ENCODE measurements around the gene INO80.
"Not testable (repeated sequence)": the region's sequence is repeated elsewhere in the genome, so short reads cannot be mapped to it uniquely, and the experiment has no call there.

The INO80 gene

GRCh38 chr15:40955141-40955903, 160.8 kb downstream of the INO80 start:
- no peak overlapping the region for H2AFZ ChIP-seq (ENCODE audit: low read length)
- no peak overlapping the region for H3K4me2 ChIP-seq (ENCODE audit: low read depth, low read length, poor library complexity, severe bottlenecking)
- no peaks in the 10 kb centered on the region for H3K27me3 ChIP-seq (ENCODE audit: insufficient read depth, low read length, poor library complexity, severe bottlenecking)
- H3K9me2 ChIP-seq (replicated peaks; ENCODE audit: low read depth, low read length) = no peaks in the 10 kb centered on the region
- no peaks in the 10 kb centered on the region for H3K9me3 ChIP-seq (ENCODE audit: insufficient read depth, low read depth, low read length)
- no peak overlapping the region for H3K9ac ChIP-seq (ENCODE audit: low read depth, low read length, poor library complexity, severe bottlenecking)
- TF ChIP-seq CTCF (conservative IDR thresholded peaks at IDR 0.05; ENCODE audit: low read length) = no peak
- TF ChIP-seq EZH2phosphoT487 (IDR thresholded peaks at IDR 0.05; ENCODE audit: borderline replicate concordance) = no peak
- no peak overlapping the region for H3K4me3 ChIP-seq (ENCODE audit: low read length, poor library complexity, severe bottlenecking)
- no peaks in the 10 kb centered on the region for H3K4me1 ChIP-seq (ENCODE audit: insufficient read depth, low read length, poor library complexity, severe bottlenecking)
- H3F3A ChIP-seq (ENCODE audit: low read depth) = no peaks in the 10 kb centered on the region
- no peaks in the 10 kb centered on the region for H3K79me2 ChIP-seq (ENCODE audit: insufficient read depth, low read length)
- H3K36me3 ChIP-seq (ENCODE audit: insufficient read depth, low read length) = no peaks in the 10 kb centered on the region
- no peaks in the 10 kb centered on the region for H4K20me1 ChIP-seq (ENCODE audit: insufficient read depth, low read length, poor library complexity, severe bottlenecking)

DNA sequence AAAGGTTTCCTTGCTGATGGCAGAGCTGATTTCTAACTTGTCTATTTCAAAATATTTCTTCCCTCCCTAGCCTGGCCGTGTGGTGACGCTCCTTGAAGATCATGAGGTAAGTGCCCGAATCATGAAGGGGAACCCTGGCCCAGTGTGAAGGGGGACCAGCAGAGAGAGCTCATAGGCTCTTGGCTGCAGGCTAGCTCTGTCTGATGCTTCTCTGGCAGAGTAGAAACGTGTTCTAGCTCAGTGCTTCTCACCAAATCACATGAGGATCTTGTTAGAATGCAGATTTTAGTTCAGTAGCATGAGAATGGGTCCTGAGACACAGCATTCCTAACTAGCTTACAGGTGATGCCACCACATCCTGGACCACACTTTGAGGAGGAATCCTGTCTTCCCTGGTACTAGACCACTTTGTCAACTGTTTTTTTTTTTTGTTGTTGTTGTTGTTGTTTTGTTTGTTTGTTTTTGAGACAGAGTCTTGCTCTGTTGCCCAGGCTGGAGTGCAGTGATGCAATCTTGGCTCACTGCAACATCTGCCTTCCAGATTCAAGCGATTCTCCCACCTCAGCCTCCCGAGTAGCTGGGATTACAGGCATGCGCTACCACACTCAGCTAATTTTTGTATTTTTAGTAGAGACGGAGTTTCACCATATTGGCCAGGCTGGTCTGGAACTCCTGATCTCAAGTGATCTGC, 161.8 kb downstream of the INO80 start:
- not testable (repeated sequence) for H4K20me1 ChIP-seq (ENCODE audit: insufficient read depth, low read length, poor library complexity, severe bottlenecking); H3K9me2 ChIP-seq (replicated peaks; ENCODE audit: low read depth, low read length); H3K36me3 ChIP-seq (ENCODE audit: insufficient read depth, low read length); H3K9ac ChIP-seq (ENCODE audit: low read depth, low read length, poor library complexity, severe bottlenecking); H3K4me2 ChIP-seq (ENCODE audit: low read depth, low read length, poor library complexity, severe bottlenecking); H3K4me3 ChIP-seq (ENCODE audit: low read length, poor library complexity, severe bottlenecking); H3K4me1 ChIP-seq (ENCODE audit: insufficient read depth, low read length, poor library complexity, severe bottlenecking); H3F3A ChIP-seq (ENCODE audit: low read depth); H3K79me2 ChIP-seq (ENCODE audit: insufficient read depth, low read length); H3K9me3 ChIP-seq (ENCODE audit: insufficient read depth, low read depth, low read length); H3K27me3 ChIP-seq (ENCODE audit: insufficient read depth, low read length, poor library complexity, severe bottlenecking); H2AFZ ChIP-seq (ENCODE audit: low read length)

DNA sequence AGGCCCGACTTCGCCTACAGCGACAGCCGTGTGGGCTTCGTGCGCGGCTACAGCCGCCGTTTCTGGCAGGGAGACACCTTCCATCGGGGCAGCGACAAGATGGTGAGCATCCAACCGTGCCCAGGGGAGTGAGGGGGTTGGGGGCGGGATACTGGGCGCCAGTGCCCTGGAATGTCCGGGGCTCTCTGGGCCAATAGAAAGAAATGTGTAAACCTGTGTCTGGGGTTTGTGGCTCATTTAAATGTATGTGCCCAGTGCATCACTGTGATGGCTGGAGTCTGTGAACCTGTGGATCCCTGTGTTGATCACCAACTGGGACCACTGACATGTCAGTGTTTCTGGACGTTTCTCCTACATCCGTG, 162.4 kb downstream of the INO80 start:
- no peaks in the 10 kb centered on the region for H3K4me1 ChIP-seq (ENCODE audit: insufficient read depth, low read length, poor library complexity, severe bottlenecking)
- H3K27me3 ChIP-seq (ENCODE audit: insufficient read depth, low read length, poor library complexity, severe bottlenecking) = no peaks in the 10 kb centered on the region

More for the DNA sequence above, 162.4 kb downstream of the INO80 start:
- no peak overlapping the region for H3K9ac ChIP-seq (ENCODE audit: low read depth, low read length, poor library complexity, severe bottlenecking)
- no peaks in the 10 kb centered on the region for H3K9me2 ChIP-seq (replicated peaks; ENCODE audit: low read depth, low read length)
- no peaks in the 10 kb centered on the region for H3F3A ChIP-seq (ENCODE audit: low read depth)
- H3K79me2 ChIP-seq (ENCODE audit: insufficient read depth, low read length) = no peaks in the 10 kb centered on the region
- no peaks in the 10 kb centered on the region for H3K36me3 ChIP-seq (ENCODE audit: insufficient read depth, low read length)
- no peak overlapping the region for H3K4me2 ChIP-seq (ENCODE audit: low read depth, low read length, poor library complexity, severe bottlenecking)
- H3K4me3 ChIP-seq (ENCODE audit: low read length, poor library complexity, severe bottlenecking) = no peak overlapping the region
- H3K9me3 ChIP-seq (ENCODE audit: insufficient read depth, low read depth, low read length) = no peaks in the 10 kb centered on the region
- no peaks in the 10 kb centered on the region for H4K20me1 ChIP-seq (ENCODE audit: insufficient read depth, low read length, poor library complexity, severe bottlenecking)
- TF ChIP-seq CTCF (conservative IDR thresholded peaks at IDR 0.05; ENCODE audit: low read length) (no peak), EZH2phosphoT487 (IDR thresholded peaks at IDR 0.05; ENCODE audit: borderline replicate concordance) (no peak)
- H2AFZ ChIP-seq (ENCODE audit: low read length) = no peak overlapping the region

Data from Loucy (cell line).